GM18526 (cell line): ENCODE data around the gene GPR84.

Experiments
- POLR2A ChIP-seq: IDR thresholded peaks from 3 replicates; pipeline ENCODE4 v1.6.1; 2011; ENCODE audit not compliant: insufficient read length; ENCODE audit errors: extremely low read depth

GPR84 gene

DNA sequence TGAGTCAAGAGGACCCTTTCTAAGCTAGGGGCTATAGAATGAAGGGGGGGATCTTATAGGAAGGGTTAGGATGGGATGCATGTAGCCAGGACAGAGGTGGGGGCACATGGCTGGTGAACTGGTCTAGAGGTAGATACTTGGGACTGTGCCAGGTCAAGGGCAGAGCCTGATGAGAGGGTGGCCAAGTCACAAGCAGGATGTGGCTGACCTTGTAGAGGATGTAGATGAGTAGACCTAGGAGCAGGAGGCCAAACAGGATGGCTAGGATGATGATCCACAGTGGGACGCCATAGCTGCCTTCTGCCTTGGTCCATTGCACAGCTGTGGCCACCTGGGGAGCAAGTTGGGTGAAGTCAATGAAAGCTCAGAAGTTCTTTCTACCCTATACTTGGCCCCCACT is 32.9 kb upstream of the GPR84 start:
- TF ChIP-seq POLR2A = no peak

GRCh38 chr12:54395545-54395944 is 31.3 kb upstream of the GPR84 start:
- TF ChIP-seq POLR2A = no peak

DNA sequence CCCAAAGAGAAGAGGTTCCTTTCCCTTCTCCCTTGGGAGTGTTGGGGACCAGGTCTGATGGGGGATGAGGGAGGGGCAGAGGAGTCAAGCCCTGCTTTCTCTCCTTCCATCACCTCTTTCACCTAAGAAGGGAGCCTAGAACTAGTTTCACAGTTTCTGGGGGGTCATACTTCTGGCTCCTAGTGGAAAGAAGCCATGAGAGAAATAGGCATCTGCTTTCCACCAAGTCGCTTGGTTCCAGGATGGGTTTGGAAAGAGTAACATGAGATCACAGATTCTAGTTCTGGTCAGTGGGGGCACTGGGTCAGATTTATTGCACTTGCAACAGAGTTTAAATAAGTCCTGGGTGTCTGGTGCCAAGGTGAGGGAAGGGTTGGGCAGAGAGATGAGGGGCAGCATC is 30.7 kb upstream of the GPR84 start:
- no peak for TF ChIP-seq POLR2A

- no peak for TF ChIP-seq POLR2A
Observed at GRCh38 chr12:54394281-54394719, 30.0 kb upstream of the GPR84 start.

DNA sequence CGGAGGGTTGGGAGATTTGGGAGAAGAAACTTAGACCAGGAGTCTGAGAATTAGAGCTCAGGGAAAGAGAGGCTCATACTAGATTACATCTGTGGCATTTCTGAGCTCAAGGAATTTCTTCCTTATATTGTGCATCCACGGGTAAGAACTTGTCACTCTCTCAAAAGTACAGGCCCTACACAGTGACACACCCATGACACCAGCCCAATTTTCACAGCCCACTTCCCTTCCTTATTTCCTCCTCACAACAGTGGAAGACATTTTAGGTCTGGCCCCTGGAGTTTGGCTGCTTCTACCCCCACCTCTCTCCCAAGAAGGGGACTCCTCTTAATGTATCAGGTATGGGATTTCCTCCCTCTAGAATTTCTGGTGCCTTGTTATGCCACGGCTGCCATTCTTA is 29.5 kb upstream of the GPR84 start:
- TF ChIP-seq POLR2A = no peak

GRCh38 chr12:54393207-54393609 is 28.9 kb upstream of the GPR84 start:
- no peak for TF ChIP-seq POLR2A

- TF ChIP-seq POLR2A = no peak
Observed at GRCh38 chr12:54392485-54393206, 28.4 kb upstream of the GPR84 start.

GRCh38 chr12:54390668-54391551 is 26.6 kb upstream of the GPR84 start:
- no peak for TF ChIP-seq POLR2A

GRCh38 chr12:54390176-54390667 is 25.9 kb upstream of the GPR84 start:
- TF ChIP-seq POLR2A = no peak

GRCh38 chr12:54389607-54390175 is 25.4 kb upstream of the GPR84 start:
- TF ChIP-seq POLR2A = no peak

- no peak for TF ChIP-seq POLR2A
Observed at GRCh38 chr12:54389134-54389508, 24.8 kb upstream of the GPR84 start.

GRCh38 chr12:54388237-54389133 is 24.2 kb upstream of the GPR84 start:
- no peak for TF ChIP-seq POLR2A

DNA sequence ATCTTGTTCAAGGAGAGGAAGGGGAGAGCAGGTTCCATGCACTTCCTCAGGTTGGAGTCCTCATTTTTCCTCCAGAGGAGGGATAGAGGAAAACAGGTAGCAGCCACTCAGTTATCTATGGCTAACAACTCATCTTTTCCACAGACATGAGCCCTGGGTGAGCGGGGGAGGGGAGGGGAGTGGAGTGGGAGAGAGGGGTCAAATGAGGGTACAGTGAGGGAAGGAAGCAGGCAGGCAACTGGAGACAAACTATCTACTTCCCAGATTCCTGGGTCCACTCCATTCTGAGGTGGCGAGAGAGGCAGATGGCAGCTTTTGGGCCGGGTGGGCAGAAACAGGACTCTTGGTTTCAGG is 22.8 kb upstream of the GPR84 start:
- TF ChIP-seq POLR2A = no peak

GRCh38 chr12:54386403-54387113 is 22.3 kb upstream of the GPR84 start:
- no peak for TF ChIP-seq POLR2A
